H9 (cell line): ENCODE measurements around the gene ZNF831. TPM values are rescaled to one million over a fixed set of nuclear protein-coding genes. Genes with fewer than 3 reads are reported as not detected.

Experiments
- DNase-seq: peaks from one replicate; pipeline ENCODE4 v3.0.0-alpha.2; 2017
- H2AFZ ChIP-seq: one replicate; pipeline ENCODE4 v1.6.1; 2013; ENCODE audit warnings: mild to moderate bottlenecking, low read length, control low read depth, moderate library complexity
- H2AK5ac ChIP-seq: 2 replicates; pipeline ENCODE4 v1.6.1; 2013; ENCODE audit warnings: low read length, control low read depth, mixed read lengths; ENCODE audit not compliant: insufficient read length
- H2BK120ac ChIP-seq: one replicate; pipeline ENCODE4 v1.6.1; 2013; ENCODE audit warnings: low read depth, mild to moderate bottlenecking, low read length, control low read depth, inconsistent platforms; ENCODE audit not compliant: poor library complexity, severe bottlenecking
- H2BK12ac ChIP-seq: 2 replicates; pipeline ENCODE4 v1.6.1; 2013; ENCODE audit warnings: low read length, control low read depth, mixed read lengths, low read depth; ENCODE audit not compliant: insufficient read length
- H2BK15ac ChIP-seq: 2 replicates; pipeline ENCODE4 v1.6.1; 2013; ENCODE audit warnings: low read depth, low read length, control low read depth
- H2BK20ac ChIP-seq: one replicate; pipeline ENCODE4 v1.6.1; 2013; ENCODE audit warnings: low read depth, mild to moderate bottlenecking, low read length, control low read depth, inconsistent platforms; ENCODE audit not compliant: poor library complexity, severe bottlenecking
- H2BK5ac ChIP-seq: 2 replicates; pipeline ENCODE4 v1.6.1; 2013; ENCODE audit warnings: low read length, control low read depth, mixed read lengths; ENCODE audit not compliant: insufficient read length
- H3K14ac ChIP-seq: 2 replicates; pipeline ENCODE4 v1.6.1; 2013; ENCODE audit warnings: low read length, control low read depth; ENCODE audit not compliant: insufficient read depth
- H3K18ac ChIP-seq: 2 replicates; pipeline ENCODE4 v1.6.1; 2013; ENCODE audit warnings: low read depth, mild to moderate bottlenecking, mixed read lengths, low read length, control low read depth; ENCODE audit not compliant: insufficient read length
- H3K23ac ChIP-seq: 2 replicates; pipeline ENCODE4 v1.6.1; 2013; ENCODE audit warnings: low read length, control low read depth, mixed read lengths, low read depth; ENCODE audit not compliant: insufficient read length
- H3K23me2 ChIP-seq: 2 replicates; pipeline ENCODE4 v1.6.1; 2013; ENCODE audit warnings: low read depth, mild to moderate bottlenecking, mixed read lengths, low read length, control low read depth; ENCODE audit not compliant: insufficient read length, poor library complexity, severe bottlenecking
- H3K27ac ChIP-seq: 2 replicates; pipeline ENCODE4 v1.5.1; 2013; ENCODE audit warnings: low read length, control low read depth, mixed read lengths, low read depth; ENCODE audit not compliant: insufficient read length
- H3K27me3 ChIP-seq: 2 replicates; pipeline ENCODE4 v1.6.1; 2013; ENCODE audit warnings: low read length, control low read depth, inconsistent platforms; ENCODE audit not compliant: insufficient read depth
- H3K4ac ChIP-seq: 2 replicates; pipeline ENCODE4 v1.6.1; 2013; ENCODE audit warnings: low read depth, mild to moderate bottlenecking, control low read depth, inconsistent platforms, low read length, moderate library complexity
- H3K4me1 ChIP-seq: 2 replicates; pipeline ENCODE4 v1.6.1; 2013; ENCODE audit warnings: low read length, control low read depth, inconsistent platforms; ENCODE audit not compliant: insufficient read depth
- H3K4me2 ChIP-seq: 2 replicates; pipeline ENCODE4 v1.6.1; 2013; ENCODE audit warnings: low read length, control low read depth, mixed read lengths; ENCODE audit not compliant: insufficient read length, insufficient read depth
- H3K56ac ChIP-seq: 2 replicates; pipeline ENCODE4 v1.6.1; 2013; ENCODE audit warnings: low read depth, mild to moderate bottlenecking, mixed read lengths, low read length, control low read depth; ENCODE audit not compliant: insufficient read length
- H3K79me1 ChIP-seq: 2 replicates; pipeline ENCODE4 v1.6.1; 2013; ENCODE audit warnings: low read depth, mild to moderate bottlenecking, moderate library complexity, low read length, control low read depth, inconsistent platforms; ENCODE audit not compliant: insufficient read depth, poor library complexity, severe bottlenecking
- H3K79me2 ChIP-seq: 2 replicates; pipeline ENCODE4 v1.6.1; 2013; ENCODE audit warnings: low read length, control low read depth, inconsistent platforms; ENCODE audit not compliant: insufficient read depth
- H3K9ac ChIP-seq: 2 replicates; pipeline ENCODE4 v1.6.1; 2013; ENCODE audit warnings: low read length, control low read depth, mixed read lengths; ENCODE audit not compliant: insufficient read length; ENCODE audit errors: extremely low read depth
- H3K9me3 ChIP-seq: one replicate; pipeline ENCODE4 v1.6.1; 2013; ENCODE audit warnings: low read depth, low read length, inconsistent platforms; ENCODE audit not compliant: control insufficient read depth
- H3T11ph ChIP-seq: one replicate; pipeline ENCODE4 v1.6.1; 2013; ENCODE audit warnings: mild to moderate bottlenecking, low read length, control low read depth, inconsistent platforms
- H4K20me1 ChIP-seq: one replicate; pipeline ENCODE4 v1.6.1; 2013; ENCODE audit not compliant: control insufficient read depth, insufficient read length, insufficient read depth
- H4K5ac ChIP-seq: 2 replicates; pipeline ENCODE4 v1.6.1; 2013; ENCODE audit warnings: low read depth, mild to moderate bottlenecking, mixed read lengths, low read length, control low read depth; ENCODE audit not compliant: insufficient read length
- H4K8ac ChIP-seq: replicated peaks from 2 replicates; pipeline ENCODE4 v1.6.1; 2013; ENCODE audit warnings: low read length, control low read depth, mixed read lengths, low read depth; ENCODE audit not compliant: insufficient read length
- H4K91ac ChIP-seq: 2 replicates; pipeline ENCODE4 v1.6.1; 2013; ENCODE audit warnings: low read depth, mild to moderate bottlenecking, moderate library complexity, mixed read lengths, low read length, control low read depth; ENCODE audit not compliant: insufficient read length
- H3K27ac Mint-ChIP-seq, 3 experiments: 2 replicates in 2 of 3; 3 replicates in 1 of 3; pipeline ENCODE4 v1.8.0; 2020 to 2021; ENCODE audit warnings: mixed read lengths in 3 of 3, mild to moderate bottlenecking in 1 of 3, moderate library complexity in 1 of 3
- H3K27me3 Mint-ChIP-seq: 2 replicates; pipeline ENCODE4 v1.8.0; 2021; ENCODE audit warnings: low read depth, mild to moderate bottlenecking, moderate library complexity, mixed read lengths
- H3K36me3 Mint-ChIP-seq, 3 experiments: 2 replicates in 2 of 3; 3 replicates in 1 of 3; pipeline ENCODE4 v1.8.0; 2020 to 2021; ENCODE audit warnings: low read depth in 3 of 3, mixed read lengths in 3 of 3; ENCODE audit not compliant: insufficient read depth in 1 of 3
- H3K4me1 Mint-ChIP-seq, 2 experiments: 2 replicates each; pipeline ENCODE4 v1.8.0; 2020; ENCODE audit warnings: mixed read lengths in 2 of 2
- H3K4me3 Mint-ChIP-seq, 2 experiments: 2 replicates in 1 of 2; 3 replicates in 1 of 2; pipeline ENCODE4 v1.8.0; 2020 to 2021; ENCODE audit warnings: mild to moderate bottlenecking in 2 of 2, mixed read lengths in 2 of 2, moderate library complexity in 1 of 2
- H3K9me3 Mint-ChIP-seq, 2 experiments: 2 replicates in 1 of 2; 3 replicates in 1 of 2; pipeline ENCODE4 v1.8.0; 2020; ENCODE audit warnings: mild to moderate bottlenecking in 2 of 2, mixed read lengths in 2 of 2, moderate library complexity in 1 of 2
- CTCF ChIP-seq: fragments of 200-600 bp; sonication (generic); conservative IDR thresholded peaks from 3 replicates; pipeline ENCODE4 v1.8.0; 2021; ENCODE audit warnings: antibody characterized with exemption, mild to moderate bottlenecking
- WGBS: extraction: QIAGEN DNeasy Blood & Tissue Kit; methylation state at CpG from one replicate; pipeline ENCODE4 v1.1.7; 2013; ENCODE audit warnings: missing lambda C conversion rate, low lambda C conversion rate, mixed read lengths; ENCODE audit not compliant: insufficient read length; ENCODE audit errors: extremely low coverage; 5-methylcytosine and 5-hydroxymethylcytosine counted together
- total RNA-seq: library from RNA; stranded (reverse); gene quantifications from 2 replicates; pipeline ENCODE4 v1.2.1, GENCODE V29; 2021

Gene ZNF831
- total RNA-seq, 1 experiment from 2014 or later, result not detected

DNA sequence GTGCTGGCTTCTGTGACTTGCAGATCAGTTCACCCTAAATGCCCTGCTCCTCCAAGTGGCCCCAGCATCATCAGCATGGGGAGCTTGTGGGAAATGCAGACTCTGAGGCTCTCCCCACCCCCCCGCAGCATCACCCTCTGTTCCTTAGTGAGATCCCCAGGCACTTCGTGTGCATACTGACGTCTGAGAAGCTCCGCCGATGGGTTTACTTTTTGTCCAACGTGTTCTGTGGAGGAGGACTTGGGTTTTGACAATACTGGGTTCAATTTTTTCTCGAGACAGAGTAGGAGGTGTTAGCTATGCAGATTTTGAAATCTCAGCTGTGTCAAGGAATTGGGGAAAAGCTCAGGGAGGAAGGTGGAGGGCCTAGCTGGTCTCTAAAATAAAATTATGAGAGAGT is 38.3 kb upstream of the ZNF831 start:
- Histone ChIP-seq H4K5ac (no peak overlapping the region), H3K4me2 (no peak overlapping the region), H2BK120ac (no peak overlapping the region), H2AFZ (no peak overlapping the region), H3K79me1 (no peaks in the 10 kb centered on the region), H4K8ac (no peak overlapping the region), H2BK12ac (no peak overlapping the region), H2BK15ac (no peak overlapping the region), H3K23me2 (no peaks in the 10 kb centered on the region), H4K91ac (no peak overlapping the region), H3K9ac (no peak overlapping the region), H3K27me3 (no peaks in the 10 kb centered on the region), H3K14ac (no peak overlapping the region), H3K79me2 (no peaks in the 10 kb centered on the region), H3K9me3 (no peaks in the 10 kb centered on the region), H2BK5ac (no peak overlapping the region), H2BK20ac (no peak overlapping the region), H3K27ac (no peak overlapping the region), H3T11ph (no peak overlapping the region), H3K4ac (no peak overlapping the region), H4K20me1 (no peaks in the 10 kb centered on the region), H3K4me1 (peaks cover 15% of the 10 kb centered on the region), H2AK5ac (no peak overlapping the region), H3K56ac (no peak overlapping the region), H3K18ac (no peak overlapping the region), H3K23ac (no peak overlapping the region)
- Mint-ChIP-seq H3K36me3 (peaks cover 4 to 15% (median 7%) of the 10 kb centered on the region in 3 experiments; a peak in 5 of 7 replicates), H3K27me3 (peaks cover 3% of the 10 kb centered on the region; the same call in 1 of the 2 replicates), H3K27ac (no peak overlapping the region), H3K4me1 (peaks cover 43 to 56% of the 10 kb centered on the region in 2 experiments), H3K9me3 (peaks cover 11 to 15% of the 10 kb centered on the region in 2 experiments), H3K4me3 (no peak overlapping the region)
- TF ChIP-seq CTCF, result no peak
- DNase-seq, result no peak
- no CpG with 5 or more reads among the region's 7 CpGs for WGBS
